Neural crest cell (in vitro differentiated cells): ENCODE data around the gene HTR3E. TPM values are rescaled to one million over a fixed set of nuclear protein-coding genes. Genes with fewer than 3 reads are reported as not detected.
"Not testable (repeated sequence)": the region's sequence is repeated elsewhere in the genome, so short reads cannot be mapped to it uniquely, and the experiment has no call there.

Experiments
- DNase-seq: peaks from one replicate; pipeline ENCODE4 v3.0.0; 2021; ENCODE audit warnings: low read depth, mixed read lengths, low spot score
- H3K27ac Mint-ChIP-seq: one replicate; pipeline ENCODE4 v1.8.0; 2021; ENCODE audit warnings: mild to moderate bottlenecking, mixed read lengths; ENCODE audit not compliant: unreplicated experiment
- H3K27me3 Mint-ChIP-seq: 2 replicates; pipeline ENCODE4 v1.8.0; 2021; ENCODE audit warnings: low read depth, mild to moderate bottlenecking, mixed read lengths
- H3K36me3 Mint-ChIP-seq: 2 replicates; pipeline ENCODE4 v1.8.0; 2021; ENCODE audit warnings: low read depth, mild to moderate bottlenecking, mixed read lengths
- H3K4me1 Mint-ChIP-seq: 2 replicates; pipeline ENCODE4 v1.8.0; 2021; ENCODE audit warnings: mixed read lengths
- H3K4me3 Mint-ChIP-seq: one replicate; pipeline ENCODE4 v1.8.0; 2021; ENCODE audit warnings: mild to moderate bottlenecking, mixed read lengths
- H3K9me3 Mint-ChIP-seq: 2 replicates; pipeline ENCODE4 v1.8.0; 2021; ENCODE audit warnings: mixed read lengths
- total RNA-seq: library from RNA; stranded (reverse); gene quantifications from 2 replicates; pipeline ENCODE4 v1.2.1, GENCODE V29; 2021
- TF ChIP-seq, protein P1 (sequence below): fragments of 200-600 bp; sonication (generic); conservative IDR thresholded peaks from 2 replicates; pipeline ENCODE4 v1.5.0; 2021; ENCODE audit warnings: antibody characterized with exemption, mild to moderate bottlenecking

HTR3E gene
- total RNA-seq, 1 donor from 2014 or later: not detected

DNA sequence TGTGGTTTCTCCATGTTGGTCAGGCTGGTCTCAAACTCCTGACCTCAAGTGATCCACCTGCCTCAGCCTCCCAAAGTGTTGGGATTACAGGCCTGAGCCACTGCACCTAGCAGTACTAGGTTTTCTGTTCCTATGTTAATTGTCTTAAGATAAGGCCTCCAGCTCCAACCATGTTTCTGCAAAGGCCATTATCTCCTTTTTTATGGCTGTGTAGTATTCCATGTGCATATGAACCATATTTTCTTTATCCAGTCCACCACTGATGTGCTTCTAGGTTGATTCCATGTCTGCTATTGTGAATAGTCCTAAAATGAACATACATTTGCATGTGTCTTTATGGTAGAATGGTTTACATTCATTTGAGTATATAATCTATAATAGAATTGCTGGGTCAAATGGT is 34.2 kb upstream of the HTR3E start:
- Mint-ChIP-seq H3K4me1 (no peaks in the 10 kb centered on the region), H3K27ac (no peak overlapping the region)
- TF ChIP-seq, protein P1, sequence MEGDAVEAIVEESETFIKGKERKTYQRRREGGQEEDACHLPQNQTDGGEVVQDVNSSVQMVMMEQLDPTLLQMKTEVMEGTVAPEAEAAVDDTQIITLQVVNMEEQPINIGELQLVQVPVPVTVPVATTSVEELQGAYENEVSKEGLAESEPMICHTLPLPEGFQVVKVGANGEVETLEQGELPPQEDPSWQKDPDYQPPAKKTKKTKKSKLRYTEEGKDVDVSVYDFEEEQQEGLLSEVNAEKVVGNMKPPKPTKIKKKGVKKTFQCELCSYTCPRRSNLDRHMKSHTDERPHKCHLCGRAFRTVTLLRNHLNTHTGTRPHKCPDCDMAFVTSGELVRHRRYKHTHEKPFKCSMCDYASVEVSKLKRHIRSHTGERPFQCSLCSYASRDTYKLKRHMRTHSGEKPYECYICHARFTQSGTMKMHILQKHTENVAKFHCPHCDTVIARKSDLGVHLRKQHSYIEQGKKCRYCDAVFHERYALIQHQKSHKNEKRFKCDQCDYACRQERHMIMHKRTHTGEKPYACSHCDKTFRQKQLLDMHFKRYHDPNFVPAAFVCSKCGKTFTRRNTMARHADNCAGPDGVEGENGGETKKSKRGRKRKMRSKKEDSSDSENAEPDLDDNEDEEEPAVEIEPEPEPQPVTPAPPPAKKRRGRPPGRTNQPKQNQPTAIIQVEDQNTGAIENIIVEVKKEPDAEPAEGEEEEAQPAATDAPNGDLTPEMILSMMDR: no peak

DNA sequence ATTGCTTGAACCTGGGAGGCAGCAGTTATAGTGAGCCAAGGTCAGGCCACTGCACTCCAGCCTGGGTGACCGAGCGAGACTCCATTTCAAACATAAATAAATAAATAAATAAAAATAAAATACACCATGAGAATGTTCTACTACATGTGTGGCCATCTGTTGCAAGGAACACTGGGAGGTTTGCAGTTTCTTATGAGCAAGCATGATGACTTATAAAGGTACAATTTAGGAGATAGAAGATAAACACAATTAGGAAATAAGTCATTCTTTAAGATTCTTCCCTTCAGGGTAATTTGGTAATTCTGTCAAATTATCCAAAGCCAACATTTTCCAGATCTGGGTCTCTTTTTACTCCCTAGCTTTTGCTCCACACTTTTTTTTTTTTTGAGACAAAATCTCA is 30.7 kb upstream of the HTR3E start:
- TF ChIP-seq, protein P1: no peak
- no peak overlapping the region for H3K27ac Mint-ChIP-seq
- no peaks in the 10 kb centered on the region for H3K36me3 Mint-ChIP-seq
- H3K4me1 Mint-ChIP-seq: no peaks in the 10 kb centered on the region
- peaks cover 7% of the 10 kb centered on the region for H3K9me3 Mint-ChIP-seq
- no peak for DNase-seq
- H3K4me3 Mint-ChIP-seq: no peak overlapping the region
- peaks cover 3% of the 10 kb centered on the region for H3K27me3 Mint-ChIP-seq

More for the DNA sequence above, 34.2 kb upstream of the HTR3E start:
- Mint-ChIP-seq H3K36me3 (no peaks in the 10 kb centered on the region), H3K4me3 (no peak overlapping the region), H3K9me3 (no peaks in the 10 kb centered on the region), H3K27me3 (peaks cover 3% of the 10 kb centered on the region)
- DNase-seq: no peak

DNA sequence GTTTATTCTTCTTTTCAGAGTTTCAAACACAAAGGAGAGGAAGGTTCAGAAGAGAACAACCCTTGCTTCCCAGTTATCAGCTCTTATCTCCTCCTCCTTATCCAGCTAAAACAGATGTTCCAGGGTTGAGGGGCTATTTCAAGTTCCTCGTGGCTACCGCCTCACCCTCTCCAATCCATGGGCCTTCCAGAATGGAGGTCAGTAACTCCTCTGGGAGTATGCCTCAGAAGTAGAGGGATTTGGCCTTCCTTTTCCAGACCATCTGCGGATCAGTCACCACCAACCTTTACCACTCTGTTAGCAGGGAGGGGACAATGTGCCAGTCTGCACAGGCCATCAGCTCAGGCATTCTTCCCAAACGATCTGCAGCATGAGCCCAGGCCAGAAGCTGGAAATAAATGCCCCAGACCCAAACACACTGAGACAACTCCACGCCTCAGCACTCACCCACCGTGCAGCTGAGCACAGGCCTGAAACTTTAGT is 29.2 kb upstream of the HTR3E start:
- no peak overlapping the region for H3K27ac Mint-ChIP-seq
- H3K27me3 Mint-ChIP-seq: peaks cover 3% of the 10 kb centered on the region
- no peaks in the 10 kb centered on the region for H3K4me1 Mint-ChIP-seq
- H3K4me3 Mint-ChIP-seq: no peak overlapping the region
- H3K9me3 Mint-ChIP-seq: peaks cover 7% of the 10 kb centered on the region
- no peaks in the 10 kb centered on the region for H3K36me3 Mint-ChIP-seq
- no peak for DNase-seq
- TF ChIP-seq, protein P1: no peak

DNA sequence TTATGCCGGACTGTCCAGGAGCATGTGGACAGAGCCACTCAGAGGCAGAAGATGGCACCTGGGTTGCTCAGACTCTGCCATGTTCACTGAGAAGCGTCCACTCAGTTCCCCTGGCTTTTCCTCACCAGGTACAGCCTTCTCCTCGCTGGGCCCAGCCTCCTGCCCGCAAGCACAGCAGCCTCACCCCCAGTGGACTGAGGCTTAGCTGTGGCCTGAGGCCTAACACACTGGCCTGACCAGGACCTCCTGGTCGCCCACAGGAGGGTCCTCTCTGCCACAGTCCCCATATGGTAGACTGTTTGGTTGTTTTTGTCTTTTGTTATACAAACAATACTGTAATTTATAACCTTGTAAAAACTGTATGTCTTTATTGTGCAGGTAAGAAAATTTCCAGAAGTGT is 28.5 kb upstream of the HTR3E start:
- Mint-ChIP-seq H3K4me1 (no peaks in the 10 kb centered on the region), H3K4me3 (no peak overlapping the region), H3K9me3 (peaks cover 7% of the 10 kb centered on the region), H3K27ac (no peak overlapping the region), H3K27me3 (peaks cover 6% of the 10 kb centered on the region), H3K36me3 (no peaks in the 10 kb centered on the region)
- no peak for DNase-seq
- TF ChIP-seq, protein P1: no peak

DNA sequence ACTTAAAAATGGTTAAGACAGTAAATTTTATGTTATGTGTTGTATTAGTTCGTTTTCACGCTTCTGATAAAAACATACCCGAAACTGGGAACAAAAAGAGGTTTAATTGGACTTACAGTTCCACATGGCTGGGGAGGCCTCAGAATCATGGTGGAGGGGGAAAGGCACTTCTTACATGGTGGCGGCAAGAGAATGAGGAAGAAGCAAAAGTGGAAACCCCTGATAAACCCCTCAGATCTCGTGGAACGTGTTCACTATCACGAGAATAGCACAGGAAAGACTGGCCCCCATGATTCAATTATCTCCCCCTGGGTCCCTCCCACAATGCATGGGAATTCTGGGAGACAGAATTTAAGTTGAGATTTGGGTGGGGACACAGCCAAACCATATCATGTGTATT is 25.7 kb upstream of the HTR3E start:
- H3K27ac Mint-ChIP-seq, H3K27me3 Mint-ChIP-seq, H3K9me3 Mint-ChIP-seq, H3K36me3 Mint-ChIP-seq, DNase-seq, H3K4me1 Mint-ChIP-seq, H3K4me3 Mint-ChIP-seq: not testable (repeated sequence)

DNA sequence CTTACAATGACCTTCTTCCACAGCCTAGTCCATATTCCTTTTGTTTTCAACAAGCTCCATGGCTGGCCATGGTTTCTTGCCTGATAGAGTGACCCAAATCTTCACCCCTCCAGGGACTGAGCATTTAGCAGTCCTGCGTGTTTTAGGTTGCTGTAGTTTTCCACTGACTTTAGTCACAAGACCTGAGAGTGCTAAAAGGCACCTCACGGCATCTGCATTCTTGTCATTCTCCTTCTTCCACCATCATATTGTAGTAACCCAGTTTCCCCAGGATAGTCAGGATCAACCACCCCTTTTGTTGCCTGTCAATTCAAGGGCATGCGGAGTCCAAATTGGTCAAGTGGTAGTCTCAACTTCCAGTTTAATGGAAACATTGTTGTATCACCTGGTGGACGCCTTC is 23.2 kb upstream of the HTR3E start:
- Mint-ChIP-seq H3K4me3 (no peak overlapping the region), H3K9me3 (peaks cover 7% of the 10 kb centered on the region), H3K4me1 (no peaks in the 10 kb centered on the region), H3K27me3 (peaks cover 8% of the 10 kb centered on the region), H3K27ac (no peak overlapping the region), H3K36me3 (no peaks in the 10 kb centered on the region)
- DNase-seq: no peak
- TF ChIP-seq, protein P1: no peak
